GM21515 (cell line): Measurements from ENCODE around the gene CACNA1C.

Experiments used
- ATAC-seq: cut with Tn5 transposase; IDR thresholded peaks from one replicate; pipeline ENCODE4 v1.9.1; 2021; ENCODE audit not compliant: unreplicated experiment

Gene CACNA1C

GRCh38 chr12:2649201-2650030, 596.6 kb downstream of the CACNA1C start:
- ATAC-seq: no peak

- ATAC-seq: no peak
Measured at GRCh38 chr12:2650261-2651067, 597.7 kb downstream of the CACNA1C start.

GRCh38 chr12:2651068-2651965, 598.5 kb downstream of the CACNA1C start:
- no peak for ATAC-seq

- no peak for ATAC-seq
Measured at GRCh38 chr12:2652011-2652400, 599.2 kb downstream of the CACNA1C start.

GRCh38 chr12:2652401-2653081, 599.8 kb downstream of the CACNA1C start:
- ATAC-seq: no peak

GRCh38 chr12:2653461-2653965, 600.7 kb downstream of the CACNA1C start:
- ATAC-seq: no peak

- no peak for ATAC-seq
Measured at GRCh38 chr12:2654311-2654710, 601.5 kb downstream of the CACNA1C start.

- no peak for ATAC-seq
Measured at GRCh38 chr12:2654741-2655140, 602.0 kb downstream of the CACNA1C start.

- ATAC-seq: no peak
Measured at GRCh38 chr12:2662524-2662923, 609.7 kb downstream of the CACNA1C start.

- ATAC-seq: no peak
Measured at GRCh38 chr12:2664721-2665577, 612.2 kb downstream of the CACNA1C start.

GRCh38 chr12:2666411-2666810, 613.6 kb downstream of the CACNA1C start:
- no peak for ATAC-seq

- no peak for ATAC-seq
Measured at GRCh38 chr12:2666846-2667245, 614.1 kb downstream of the CACNA1C start.

GRCh38 chr12:2667716-2668440, 615.1 kb downstream of the CACNA1C start:
- ATAC-seq: no peak

- no peak for ATAC-seq
Measured at GRCh38 chr12:2668816-2669215, 616.0 kb downstream of the CACNA1C start.

GRCh38 chr12:2669560-2669959, 616.8 kb downstream of the CACNA1C start:
- ATAC-seq: no peak

- no peak for ATAC-seq
Measured at GRCh38 chr12:2672863-2673262, 620.1 kb downstream of the CACNA1C start.

- ATAC-seq: no peak
Measured at GRCh38 chr12:2673966-2674810, 621.4 kb downstream of the CACNA1C start.

- no peak for ATAC-seq
Measured at GRCh38 chr12:2675776-2676175, 623.0 kb downstream of the CACNA1C start.
